HT1080 (cell line): Measurements from ENCODE around the gene LDLRAD2. TPM values are rescaled to one million over a fixed set of nuclear protein-coding genes. Genes with fewer than 3 reads are reported as not detected.
"Not testable (repeated sequence)": the region's sequence is repeated elsewhere in the genome, so short reads cannot be mapped to it uniquely, and the experiment has no call there.

Source experiments
- DNase-seq: peaks from one replicate; pipeline ENCODE4 v3.0.0-alpha.2; 2015; ENCODE audit warnings: low read depth
- polyA plus RNA-seq, 2 experiments: library from polyadenylated mRNA; depleted of rRNA; stranded (reverse); fragments of >200 nt; gene quantifications; 2 replicates each; pipeline ENCODE4 v1.2.3, GENCODE V29; 2015
- total RNA-seq: library from RNA; depleted of rRNA; stranded (reverse); fragments of >200 nt; shearing (Covaris generic); gene quantifications from 2 replicates; pipeline ENCODE4 v1.2.3, GENCODE V29; 2014; rRNA removed

The LDLRAD2 gene, protein sequence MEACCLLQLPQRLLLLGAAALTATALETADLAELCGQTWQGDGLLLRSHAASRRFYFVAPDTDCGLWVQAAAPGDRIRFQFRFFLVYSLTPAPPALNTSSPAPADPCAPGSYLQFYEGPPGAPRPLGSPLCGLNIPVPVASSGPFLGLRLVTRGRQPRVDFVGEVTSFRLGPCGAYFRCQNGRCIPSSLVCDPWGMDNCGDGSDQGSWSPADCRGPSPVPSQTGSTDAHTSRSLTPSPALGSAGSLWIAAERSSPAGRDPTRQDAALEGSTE
- not detected in 2 replicates for total RNA-seq
- not detected in 2 replicates for polyA plus RNA-seq (2015; cell fraction: cytosol; rRNA removed)
- polyA plus RNA-seq (2015; cell fraction: nucleus; rRNA removed): 0.02 TPM in 1 of 2 replicates, not detected in the other

- no peak for DNase-seq
Observed at GRCh38 chr1:21811875-21812305, at the start of gene LDLRAD2. LDLRAD2 (plus strand) TSS chr1:21812265; CDS start chr1:21812452, 187 bp downstream.

DNA sequence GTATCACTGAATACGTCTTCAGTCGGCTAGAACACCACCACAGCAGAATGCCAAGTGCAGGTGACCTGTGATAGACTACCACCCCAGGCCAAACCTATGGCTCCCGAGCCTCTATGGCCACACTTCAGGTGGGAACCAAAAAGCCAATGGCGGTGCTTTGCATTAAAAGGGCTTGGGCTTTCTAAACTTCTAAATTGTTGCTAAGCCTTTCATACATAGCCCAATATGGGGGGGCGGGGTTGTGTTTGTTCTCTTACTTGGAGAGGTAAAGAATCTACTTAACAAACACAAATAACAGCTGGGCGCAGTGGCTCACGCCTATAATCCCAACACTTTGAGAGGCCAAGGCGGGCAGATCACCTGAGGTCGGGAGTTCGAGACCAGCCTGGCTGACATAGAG is 48.8 kb upstream of the LDLRAD2 start:
- no peak for DNase-seq

- no peak for DNase-seq
Observed at GRCh38 chr1:21763694-21764419, 48.2 kb upstream of the LDLRAD2 start.

DNA sequence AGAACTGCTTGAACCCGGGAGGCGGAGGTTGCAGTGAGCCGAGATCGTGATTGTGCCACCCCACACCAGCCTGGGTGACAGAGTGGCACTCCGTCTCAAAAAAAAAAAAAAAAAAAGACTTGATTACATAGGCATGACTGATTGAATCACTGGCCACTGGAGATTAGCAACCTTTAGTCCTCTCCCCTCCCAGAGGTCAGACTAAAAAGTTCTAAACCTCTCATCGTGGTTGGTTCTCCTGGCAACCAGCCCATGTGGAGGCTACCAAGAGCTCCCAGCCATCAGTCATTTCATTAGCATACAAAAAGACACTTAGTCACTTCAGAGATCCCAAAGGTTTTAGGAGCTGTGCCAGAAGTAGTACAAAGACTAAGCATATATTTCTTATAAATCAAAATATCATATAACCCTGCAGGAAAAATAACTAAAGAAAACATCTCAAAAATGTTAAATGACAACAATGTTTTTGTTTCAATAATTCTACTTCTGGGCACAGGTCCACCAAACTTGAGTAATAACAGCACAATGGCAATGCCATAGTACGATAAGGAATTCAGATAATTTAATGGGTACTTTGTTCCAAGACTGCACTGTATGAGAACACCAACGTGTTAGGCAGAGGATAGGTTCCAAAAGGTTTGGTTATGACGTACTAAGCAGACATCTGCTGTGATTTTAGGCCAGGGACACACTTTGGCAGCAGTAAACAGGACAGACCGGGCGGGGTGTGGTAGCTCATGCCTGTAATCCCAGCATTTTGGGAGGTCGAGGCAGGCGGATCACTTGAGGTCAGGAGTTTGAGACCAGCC is 47.2 kb upstream of the LDLRAD2 start:
- DNase-seq: peak; percentile 84

DNA sequence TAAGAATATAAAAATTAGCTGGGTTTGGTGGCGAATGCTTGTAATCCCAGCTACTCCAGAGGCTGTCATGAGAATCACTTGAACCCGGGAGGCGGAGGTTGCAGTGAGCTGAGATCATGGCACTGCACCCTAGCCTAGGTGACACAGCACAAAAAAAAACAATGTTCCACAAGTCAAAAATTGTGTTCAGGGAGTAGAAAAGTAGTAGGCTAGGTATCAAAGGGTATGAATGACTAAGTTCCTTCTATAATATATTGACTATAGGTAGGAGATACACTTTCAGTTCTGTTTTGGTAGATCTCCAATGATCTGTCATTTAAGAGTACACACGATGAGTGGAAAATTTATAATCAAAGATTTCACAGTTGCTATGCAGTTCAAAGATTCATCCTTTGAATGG is 45.9 kb upstream of the LDLRAD2 start:
- DNase-seq: no peak

DNA sequence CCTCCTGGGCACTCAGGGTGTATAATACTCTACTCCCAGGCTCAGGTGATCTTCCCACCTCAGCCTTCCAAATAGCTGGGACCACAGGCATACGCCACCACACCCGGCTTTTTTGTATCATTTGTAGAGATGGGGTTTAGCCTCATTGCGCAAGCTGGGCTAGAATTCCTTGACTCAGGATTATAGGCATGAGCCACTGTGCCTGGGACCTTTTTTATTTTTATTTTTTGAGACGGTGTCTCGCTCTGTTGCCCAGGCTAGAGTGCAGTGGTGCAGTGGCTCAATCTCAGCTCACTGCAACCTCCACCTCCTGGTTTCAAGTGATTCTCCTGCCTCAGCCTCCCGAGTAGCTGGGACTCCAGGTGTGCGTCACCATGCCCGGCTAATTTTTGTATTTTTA is 45.0 kb upstream of the LDLRAD2 start:
- not testable (repeated sequence) for DNase-seq

DNA sequence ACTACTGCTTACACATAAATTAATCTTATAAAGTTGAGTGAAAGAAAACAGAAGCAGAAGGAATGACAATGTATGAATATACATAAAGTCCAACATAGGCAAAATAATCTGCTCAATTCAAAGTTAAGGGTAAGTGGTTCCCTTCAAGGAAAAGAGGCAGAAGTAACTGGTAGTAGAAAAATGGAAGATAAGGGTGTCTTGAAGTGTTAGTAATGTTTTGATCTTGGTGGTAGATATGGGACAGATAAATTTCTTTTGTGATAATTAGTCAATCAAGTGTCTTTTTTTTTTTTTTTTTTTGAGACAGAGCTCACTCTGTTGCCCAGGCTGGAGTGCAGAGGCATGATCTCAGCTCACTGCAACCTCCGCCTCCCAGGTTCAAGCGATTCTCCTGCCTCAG is 41.9 kb upstream of the LDLRAD2 start:
- no peak for DNase-seq

DNA sequence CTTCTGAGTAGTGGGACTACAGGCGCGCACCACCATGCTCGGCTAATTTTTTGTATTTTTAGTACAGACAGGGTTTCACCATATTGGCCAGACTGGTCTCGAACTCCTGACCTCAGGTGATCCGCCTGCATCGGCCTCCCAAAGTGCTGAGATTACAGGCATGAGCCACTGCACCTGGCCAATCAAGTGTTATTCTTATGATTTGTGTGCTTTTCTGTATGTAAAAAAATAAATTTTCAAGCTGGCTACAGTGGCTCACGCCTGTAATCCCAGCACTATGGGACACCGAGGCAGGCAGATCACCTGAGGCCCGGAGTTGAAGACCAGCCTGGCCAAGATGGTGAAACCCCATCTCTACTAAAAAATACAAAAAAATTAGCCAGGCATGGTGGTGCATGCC is 41.5 kb upstream of the LDLRAD2 start:
- DNase-seq: not testable (repeated sequence)

- DNase-seq: not testable (repeated sequence)
Observed at GRCh38 chr1:21771672-21772071, 40.4 kb upstream of the LDLRAD2 start.

DNA sequence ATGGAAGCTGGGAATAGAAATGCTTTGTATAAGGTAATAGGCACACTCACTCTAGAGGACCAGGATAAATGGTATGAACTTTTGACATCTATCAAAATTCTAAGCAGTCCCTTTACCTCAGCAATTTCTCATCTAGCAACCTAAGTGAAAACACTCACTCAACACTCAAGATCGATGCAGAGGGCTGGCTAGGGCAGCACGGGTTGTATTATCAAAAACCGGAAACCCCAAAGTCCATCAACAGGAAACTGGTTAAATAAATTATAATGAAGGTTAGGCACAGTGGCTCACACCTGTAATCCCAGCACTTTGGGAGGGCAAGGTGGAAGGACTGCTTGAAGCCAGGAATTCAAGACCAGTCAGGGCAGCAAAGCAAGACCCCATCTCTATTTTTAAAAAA is 38.5 kb upstream of the LDLRAD2 start:
- no peak for DNase-seq

GRCh38 chr1:21774835-21775549 is 37.1 kb upstream of the LDLRAD2 start:
- no peak for DNase-seq

DNA sequence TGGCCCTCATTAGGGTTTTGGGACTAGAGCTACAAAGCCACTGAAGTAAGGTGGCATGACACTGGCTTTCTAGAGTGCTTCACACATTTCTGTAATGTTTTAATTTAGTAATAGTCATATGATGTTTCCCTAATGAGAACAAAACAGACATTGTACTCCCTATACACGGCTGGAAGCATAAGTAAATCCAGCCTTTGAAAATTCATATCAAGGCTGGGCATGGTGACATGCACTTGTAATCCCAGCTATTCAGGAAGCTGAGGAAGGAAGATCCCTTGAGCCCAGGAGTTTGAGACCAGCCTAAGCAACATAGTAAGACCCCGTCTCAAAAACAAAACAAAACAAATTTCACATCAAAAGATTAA is 36.5 kb upstream of the LDLRAD2 start:
- DNase-seq: no peak

DNA sequence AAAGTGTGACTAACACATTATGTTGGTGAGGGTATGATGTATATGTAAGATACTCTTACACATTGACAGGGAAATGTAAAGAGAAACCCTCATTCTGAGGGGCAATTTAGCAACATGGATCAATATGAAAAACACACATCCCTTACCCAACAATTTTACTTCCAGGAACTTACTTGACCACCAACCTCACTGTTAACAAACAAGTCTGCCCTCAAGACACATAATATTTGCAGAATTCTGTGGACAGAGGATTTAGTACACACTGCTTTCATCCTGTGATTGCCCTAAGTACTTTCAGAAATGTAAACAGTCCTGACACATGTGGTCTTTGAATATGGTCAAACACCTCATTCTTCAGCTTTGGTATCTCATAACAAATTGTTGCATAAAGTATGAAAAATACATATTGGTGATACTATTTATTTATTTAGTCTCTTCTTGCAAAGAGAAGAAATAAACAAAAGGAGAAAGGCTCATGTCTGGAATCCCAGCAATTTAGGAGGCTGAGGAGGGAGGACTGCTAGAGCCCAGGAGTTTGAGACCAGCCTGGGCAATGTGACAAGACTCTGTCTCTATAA is 36.0 kb upstream of the LDLRAD2 start:
- no peak for DNase-seq

DNA sequence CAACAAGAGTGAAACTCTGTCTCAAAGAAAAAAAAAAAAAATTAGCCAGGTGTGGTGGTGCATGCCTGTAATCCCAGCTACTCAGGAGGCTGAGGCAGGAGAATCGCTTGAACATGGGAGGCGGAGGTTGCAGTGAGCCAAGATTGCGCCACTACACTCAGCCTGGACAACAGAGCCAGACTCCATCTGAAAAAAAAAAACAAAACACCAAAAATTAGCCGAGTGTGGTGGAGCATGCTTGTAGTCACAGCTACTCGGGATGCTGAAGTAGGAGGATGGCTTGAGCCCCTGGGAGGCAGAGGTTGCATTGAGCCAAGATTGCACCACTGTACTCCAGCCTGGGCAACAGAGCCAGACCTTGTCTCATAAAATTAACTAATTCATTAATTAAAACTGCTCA is 35.1 kb upstream of the LDLRAD2 start:
- DNase-seq: not testable (repeated sequence)

DNA sequence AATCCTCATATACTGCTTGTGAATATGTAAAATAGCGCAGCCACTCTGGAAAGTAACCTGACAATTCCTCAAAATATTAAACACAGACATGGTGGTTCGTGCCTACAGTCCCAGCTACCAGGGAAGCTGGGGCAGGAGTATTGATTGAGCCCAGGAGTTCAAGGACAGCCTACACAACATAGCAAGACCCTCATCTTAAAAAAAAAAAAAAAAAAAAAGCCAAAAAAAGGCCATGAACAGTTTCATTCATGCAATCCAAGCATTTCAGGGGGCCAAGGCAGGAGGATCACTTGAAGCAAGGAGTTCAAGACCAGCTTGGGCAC is 33.7 kb upstream of the LDLRAD2 start:
- no peak for DNase-seq

DNA sequence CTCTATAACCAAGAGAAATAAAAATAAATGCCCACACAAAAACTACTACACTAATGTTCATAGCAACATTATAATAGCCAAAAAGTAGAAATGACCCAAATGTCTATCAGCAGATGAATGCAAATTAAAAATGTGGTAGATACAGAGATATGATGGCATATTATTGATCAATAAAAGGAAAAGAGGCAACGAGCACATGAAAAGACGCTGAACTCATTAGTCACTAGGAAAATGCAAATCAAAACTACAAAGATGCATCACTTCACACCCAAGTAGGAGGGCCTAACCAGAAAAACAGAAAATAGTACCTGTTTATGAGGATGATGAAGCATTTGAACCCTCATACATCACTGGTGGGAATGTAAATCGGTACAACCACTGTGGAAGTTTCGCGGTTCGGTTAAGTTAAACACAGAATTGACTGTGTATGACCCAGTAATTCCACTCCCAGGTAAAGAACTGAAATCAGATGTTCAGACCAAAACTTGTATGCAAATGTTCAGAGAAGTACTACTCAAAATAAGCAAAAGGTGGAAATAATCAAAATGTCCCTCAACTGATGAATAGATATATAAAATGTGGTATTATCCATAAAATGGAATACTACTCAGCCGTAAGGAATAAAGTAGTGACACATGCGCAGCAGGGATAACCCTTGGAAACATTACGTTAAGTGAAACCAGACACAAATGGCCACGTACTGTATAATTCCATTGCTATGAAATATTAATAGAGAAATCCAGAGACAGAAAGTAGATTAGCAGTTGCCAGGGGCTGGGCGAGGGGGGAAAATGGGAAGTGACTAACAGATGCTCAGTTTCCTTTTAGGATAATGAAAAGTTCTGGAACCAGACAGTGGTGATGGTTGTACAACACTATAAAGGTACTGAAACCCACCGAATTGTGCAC is 32.2 kb upstream of the LDLRAD2 start:
- DNase-seq: no peak

GRCh38 chr1:21781815-21782348 is 30.2 kb upstream of the LDLRAD2 start:
- no peak for DNase-seq

DNA sequence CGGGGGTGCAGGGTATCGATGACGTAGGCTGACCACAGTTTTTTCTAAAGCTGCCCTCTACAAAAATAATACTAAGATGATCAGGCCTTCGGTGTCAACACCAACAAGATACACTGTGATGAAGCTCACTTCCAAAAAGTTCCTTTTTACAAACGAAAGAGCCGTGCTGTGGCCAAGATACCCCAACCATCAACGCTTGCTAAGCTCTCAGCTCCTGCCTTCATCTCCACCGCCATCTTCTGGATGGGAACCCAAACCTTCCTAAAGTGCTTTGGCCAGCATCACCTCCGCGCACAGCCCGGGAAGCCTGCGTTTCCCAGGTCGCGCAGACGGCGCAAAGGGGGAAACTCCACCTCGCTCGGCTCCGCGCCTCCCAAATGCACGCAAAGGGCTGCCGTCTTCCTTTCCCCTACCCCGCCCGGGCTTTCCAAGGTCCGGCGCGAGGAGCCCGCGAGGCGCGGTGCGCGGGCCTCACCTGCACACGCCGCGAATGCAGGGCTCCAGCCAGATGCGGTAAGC is 29.7 kb upstream of the LDLRAD2 start:
- DNase-seq: peak; percentile 50
